MM.1S (cell line): ENCODE measurements around the gene TSSK1B.

Experiments
- EZH2 ChIP-seq: fragments of 300-600 bp; sonication (generic); optimal IDR thresholded peaks from 2 replicates; pipeline ENCODE3; 2017; ENCODE audit warnings: low read depth, mild to moderate bottlenecking, antibody characterized with exemption, low read length, mixed read lengths
- EZH2phosphoT487 ChIP-seq: fragments of 300-600 bp; sonication (generic); IDR thresholded peaks from 2 replicates; pipeline ENCODE4 v1.6.1; 2018; ENCODE audit warnings: antibody characterized with exemption, low read length
- TF ChIP-seq, protein P1 (sequence below): fragments of 300-600 bp; sonication (generic); IDR thresholded peaks from 2 replicates; pipeline ENCODE4 v1.5.1; 2016; ENCODE audit warnings: antibody characterized with exemption, low read length, mixed read lengths

DNA sequence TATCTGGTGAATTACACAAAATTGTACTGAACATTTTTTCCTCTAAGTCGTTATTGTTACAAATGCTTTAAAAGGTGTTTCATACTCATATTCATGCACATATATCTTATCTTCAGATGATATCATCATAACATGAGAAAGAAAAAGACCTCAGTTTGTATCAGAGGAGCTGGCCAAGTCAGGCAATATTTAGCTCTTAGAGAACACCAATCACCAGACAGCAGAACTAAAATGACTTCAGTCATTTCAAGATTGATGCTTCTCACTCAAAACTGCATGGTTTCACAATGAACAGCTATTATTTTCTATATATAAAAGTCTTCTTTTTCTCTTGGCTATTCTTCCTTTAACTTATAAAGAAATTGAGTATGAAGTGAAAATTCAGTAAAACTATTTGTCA is 44.6 kb downstream of the TSSK1B start:
- TF ChIP-seq, protein P1, sequence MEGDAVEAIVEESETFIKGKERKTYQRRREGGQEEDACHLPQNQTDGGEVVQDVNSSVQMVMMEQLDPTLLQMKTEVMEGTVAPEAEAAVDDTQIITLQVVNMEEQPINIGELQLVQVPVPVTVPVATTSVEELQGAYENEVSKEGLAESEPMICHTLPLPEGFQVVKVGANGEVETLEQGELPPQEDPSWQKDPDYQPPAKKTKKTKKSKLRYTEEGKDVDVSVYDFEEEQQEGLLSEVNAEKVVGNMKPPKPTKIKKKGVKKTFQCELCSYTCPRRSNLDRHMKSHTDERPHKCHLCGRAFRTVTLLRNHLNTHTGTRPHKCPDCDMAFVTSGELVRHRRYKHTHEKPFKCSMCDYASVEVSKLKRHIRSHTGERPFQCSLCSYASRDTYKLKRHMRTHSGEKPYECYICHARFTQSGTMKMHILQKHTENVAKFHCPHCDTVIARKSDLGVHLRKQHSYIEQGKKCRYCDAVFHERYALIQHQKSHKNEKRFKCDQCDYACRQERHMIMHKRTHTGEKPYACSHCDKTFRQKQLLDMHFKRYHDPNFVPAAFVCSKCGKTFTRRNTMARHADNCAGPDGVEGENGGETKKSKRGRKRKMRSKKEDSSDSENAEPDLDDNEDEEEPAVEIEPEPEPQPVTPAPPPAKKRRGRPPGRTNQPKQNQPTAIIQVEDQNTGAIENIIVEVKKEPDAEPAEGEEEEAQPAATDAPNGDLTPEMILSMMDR, result no peak
- no peak for TF ChIP-seq EZH2
- no peak for TF ChIP-seq EZH2phosphoT487
